GM10266 (cell line): ENCODE measurements around the gene GRID1.

ENCODE experiments used
- DNase-seq: peaks from one replicate; pipeline ENCODE4 v3.0.0; 2012; ENCODE audit errors: extremely low spot score
- TF ChIP-seq, protein P1 (sequence below): IDR thresholded peaks from 2 replicates; pipeline ENCODE4 v1.5.1; 2012; ENCODE audit warnings: mild to moderate bottlenecking, low read depth; ENCODE audit not compliant: control insufficient read depth, insufficient read depth; ENCODE audit errors: missing control alignments

Gene GRID1

DNA sequence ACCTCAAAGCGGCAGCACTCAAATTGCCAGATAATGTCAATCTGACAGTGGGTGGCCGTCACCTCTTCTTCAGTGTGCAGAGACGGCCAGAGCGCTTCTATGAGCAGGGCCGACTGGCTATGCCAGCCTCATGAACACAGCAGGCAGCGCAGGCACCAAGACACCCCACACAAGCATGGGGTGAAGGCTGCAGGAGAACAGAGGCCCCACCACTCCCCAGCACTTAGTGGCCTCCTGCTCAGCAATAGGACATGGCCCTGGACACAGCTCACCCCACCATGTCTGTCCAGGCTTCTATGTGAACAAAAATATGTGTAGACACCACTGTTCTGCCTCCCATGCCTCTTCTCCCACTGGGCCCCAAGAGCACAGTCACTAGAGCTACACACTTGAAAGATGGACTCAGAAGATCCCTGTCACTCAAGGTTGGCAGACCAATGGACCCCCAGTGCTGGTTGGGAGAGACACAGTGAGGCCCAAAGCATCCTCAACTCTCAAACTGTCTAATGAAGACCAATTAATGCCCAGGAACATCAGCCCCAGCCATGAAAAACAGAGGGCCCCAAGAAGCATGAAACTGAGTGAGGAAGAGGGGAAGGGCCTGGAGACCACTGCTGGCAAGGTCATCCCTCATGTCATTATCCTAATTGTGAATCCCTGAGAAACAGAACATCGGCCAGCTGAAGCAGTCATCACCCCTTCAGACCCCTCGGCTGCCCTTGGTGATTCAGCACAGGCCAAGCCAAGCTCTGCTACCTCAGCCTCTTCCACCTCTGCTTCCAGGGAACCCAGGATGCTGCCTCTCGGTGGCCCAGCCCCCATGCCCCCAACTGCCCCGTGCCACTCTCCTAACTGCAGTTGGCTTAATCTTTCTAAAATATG, 77.7 kb downstream of the GRID1 start:
- TF ChIP-seq, protein P1, sequence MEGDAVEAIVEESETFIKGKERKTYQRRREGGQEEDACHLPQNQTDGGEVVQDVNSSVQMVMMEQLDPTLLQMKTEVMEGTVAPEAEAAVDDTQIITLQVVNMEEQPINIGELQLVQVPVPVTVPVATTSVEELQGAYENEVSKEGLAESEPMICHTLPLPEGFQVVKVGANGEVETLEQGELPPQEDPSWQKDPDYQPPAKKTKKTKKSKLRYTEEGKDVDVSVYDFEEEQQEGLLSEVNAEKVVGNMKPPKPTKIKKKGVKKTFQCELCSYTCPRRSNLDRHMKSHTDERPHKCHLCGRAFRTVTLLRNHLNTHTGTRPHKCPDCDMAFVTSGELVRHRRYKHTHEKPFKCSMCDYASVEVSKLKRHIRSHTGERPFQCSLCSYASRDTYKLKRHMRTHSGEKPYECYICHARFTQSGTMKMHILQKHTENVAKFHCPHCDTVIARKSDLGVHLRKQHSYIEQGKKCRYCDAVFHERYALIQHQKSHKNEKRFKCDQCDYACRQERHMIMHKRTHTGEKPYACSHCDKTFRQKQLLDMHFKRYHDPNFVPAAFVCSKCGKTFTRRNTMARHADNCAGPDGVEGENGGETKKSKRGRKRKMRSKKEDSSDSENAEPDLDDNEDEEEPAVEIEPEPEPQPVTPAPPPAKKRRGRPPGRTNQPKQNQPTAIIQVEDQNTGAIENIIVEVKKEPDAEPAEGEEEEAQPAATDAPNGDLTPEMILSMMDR = no peak
- DNase-seq = no peak

DNA sequence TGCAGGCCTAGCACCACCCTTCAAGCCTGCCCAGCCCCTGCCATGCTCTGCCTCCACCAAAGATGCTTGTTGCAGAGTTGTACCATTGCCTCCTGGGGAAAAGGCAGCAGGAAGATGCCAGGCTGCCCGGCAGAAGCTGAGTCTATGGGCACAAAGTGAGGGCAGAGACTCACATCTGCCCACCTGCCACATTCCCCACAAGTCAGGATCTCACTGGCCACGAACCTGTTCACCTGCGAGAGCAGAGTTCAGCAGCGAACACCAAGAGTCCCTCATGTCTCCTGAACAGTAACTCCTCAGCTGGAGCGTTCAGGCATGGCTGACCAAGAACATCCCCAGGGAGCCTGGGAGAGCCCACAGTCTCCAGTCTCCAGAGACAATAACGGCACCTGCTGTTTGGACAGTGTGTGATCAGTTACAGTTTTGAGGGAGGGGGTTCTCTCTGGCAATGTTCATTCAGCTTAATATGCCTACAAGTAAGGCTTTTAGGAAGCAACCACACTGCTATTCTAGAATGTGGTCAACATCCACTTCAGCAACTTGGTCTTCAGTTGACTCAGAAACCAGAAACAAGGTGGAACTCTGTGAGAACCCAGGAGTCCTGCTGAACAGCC, 78.5 kb downstream of the GRID1 start:
- no peak for DNase-seq
- TF ChIP-seq, protein P1 = no peak

DNA sequence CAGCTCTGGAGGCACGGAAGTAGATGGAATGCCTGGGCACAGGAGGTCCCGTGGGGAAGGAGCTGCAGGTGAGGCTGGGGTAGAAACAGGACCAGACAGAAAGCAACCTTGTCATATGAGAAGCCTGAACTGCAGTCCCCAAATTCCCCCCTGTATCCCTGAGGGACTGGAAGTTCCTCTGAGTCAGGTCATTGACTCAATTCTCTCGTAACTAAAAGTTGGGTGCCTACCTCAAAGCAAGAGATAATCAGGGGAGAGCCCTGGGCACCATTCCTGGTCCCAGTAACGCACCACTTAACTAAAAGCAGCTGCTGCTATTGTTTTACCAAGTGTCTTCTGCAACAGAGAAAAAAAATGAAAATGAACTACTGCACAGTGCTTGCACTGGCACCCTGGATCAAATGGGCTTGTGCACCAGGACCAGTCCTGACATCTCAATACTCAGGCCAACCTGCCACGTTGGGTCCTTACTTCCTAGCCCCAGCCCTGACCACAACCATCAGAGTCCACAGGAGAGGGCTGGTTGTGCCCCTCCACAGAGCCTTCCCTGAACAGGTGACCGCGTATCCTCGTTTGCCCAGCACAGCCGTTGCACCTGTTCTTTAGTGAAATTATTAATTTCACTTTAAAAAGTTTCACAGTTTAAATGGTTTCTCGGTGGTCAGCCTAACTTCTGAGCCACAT, 79.3 kb downstream of the GRID1 start:
- TF ChIP-seq, protein P1 = no peak
- no peak for DNase-seq

DNA sequence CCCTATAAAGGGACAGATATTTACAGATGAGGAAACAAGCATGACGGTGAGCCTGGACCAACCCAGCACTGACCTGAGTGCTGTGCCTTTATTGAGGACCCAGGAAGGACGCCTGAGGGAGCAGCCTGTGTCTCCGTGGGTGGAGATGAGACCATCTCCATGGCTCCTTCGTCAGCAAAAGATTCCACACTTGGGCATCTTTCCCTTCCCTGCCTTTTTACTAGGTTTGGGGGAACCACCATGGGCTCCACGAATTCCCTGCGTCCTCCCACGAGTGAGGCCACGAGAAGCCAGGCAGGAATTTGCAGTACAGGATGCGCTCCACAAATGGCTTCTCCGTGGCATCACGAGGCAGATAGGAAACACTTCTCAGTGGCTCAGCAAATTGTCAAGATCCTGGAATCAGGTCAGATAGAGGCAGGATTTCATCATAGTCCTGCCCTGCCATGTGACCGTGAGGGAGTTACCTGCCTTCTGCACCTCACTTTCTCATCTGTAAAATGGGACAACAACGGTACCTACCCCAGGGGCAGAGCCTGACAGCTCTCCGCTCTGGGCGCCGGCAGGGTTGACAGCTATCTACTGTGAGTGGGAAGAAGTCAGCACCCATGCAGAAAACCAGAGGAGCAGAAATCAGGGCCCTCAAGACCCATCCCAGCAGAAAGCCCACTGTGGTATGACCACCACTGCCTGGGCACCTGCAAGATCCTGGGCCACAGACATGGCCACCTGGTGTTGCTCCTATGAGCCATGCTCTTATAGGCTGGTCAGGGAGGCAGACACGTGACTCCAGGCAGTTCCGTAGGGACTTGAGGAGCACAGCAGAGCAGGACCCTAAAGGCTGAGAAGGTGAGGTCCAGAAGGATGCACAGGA, 80.1 kb downstream of the GRID1 start:
- DNase-seq = no peak
- TF ChIP-seq, protein P1 = no peak

DNA sequence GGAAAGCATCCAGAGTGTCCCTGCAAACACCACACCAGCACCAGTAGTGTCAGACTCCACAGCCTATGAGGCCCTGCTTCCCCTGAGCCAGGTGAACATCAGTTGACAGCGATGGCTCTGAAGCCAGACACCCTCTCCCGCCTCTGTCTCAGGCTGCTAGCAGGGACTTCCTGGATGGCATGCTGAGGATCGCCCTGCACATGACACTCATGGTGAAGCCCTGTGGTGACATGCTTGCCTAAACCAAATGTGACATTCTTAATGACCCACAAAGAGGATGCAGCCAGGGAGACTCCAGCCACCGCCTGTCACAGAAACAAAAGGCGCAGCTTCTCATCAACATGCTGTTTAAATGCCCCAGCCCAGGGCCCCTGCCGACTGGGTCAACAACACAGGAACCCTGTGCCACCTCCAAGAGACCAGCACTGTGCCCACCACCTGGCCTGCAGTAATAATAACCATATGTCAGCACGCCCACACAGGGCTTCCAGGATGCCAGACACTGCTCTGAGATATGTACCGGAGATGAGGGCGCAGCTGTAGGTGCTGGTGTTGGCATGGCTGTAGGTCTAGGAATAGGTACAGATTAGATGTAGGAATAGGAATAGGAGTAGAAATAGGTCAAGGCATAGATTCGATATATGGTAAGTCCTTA, 81.3 kb downstream of the GRID1 start:
- TF ChIP-seq, protein P1 = no peak
- no peak for DNase-seq

DNA sequence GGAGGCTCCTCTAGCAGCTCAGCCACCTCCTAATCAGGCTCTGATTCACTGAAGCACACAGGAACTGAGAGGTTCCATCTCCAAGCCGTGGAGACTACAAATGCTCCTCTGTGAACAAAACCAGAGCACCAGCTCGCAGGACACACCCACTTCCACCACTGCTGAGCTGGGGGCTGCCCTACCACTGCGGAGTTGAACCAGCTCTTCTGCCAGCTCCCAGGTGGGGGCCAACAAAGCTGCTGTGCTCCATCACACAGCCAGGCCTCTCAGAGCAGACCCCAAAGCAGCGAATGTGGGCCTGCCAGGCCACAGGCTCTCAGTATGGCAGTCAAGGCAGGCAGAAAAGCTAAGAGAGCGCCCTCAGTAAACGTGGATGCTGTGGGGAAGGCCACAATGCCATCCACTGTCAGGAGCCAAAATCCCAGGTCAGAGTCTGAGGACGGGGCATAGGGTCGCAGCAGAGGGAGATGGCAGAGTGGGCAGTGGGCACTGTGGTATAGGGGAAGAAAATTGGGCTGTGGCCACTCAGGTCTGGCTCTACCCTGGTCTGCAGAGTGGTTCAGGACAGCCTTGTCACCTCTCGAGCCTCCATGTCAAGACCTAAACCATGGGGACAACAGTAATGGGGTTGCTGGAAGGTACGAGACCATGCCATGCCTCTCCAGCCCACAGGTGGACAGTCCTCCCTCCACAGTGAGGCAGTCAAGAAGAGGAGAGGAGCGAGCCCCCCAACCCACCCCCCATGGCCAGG, 82.1 kb downstream of the GRID1 start:
- no peak for DNase-seq
- TF ChIP-seq, protein P1 = no peak
